Measurements from ENCODE around the gene MRPS34. TPM values are rescaled to one million over a fixed set of nuclear protein-coding genes. Genes with fewer than 3 reads are reported as not detected.

Gene MRPS34
- 10 to 100 TPM; 34.1 to 62.4 (median 57.2) TPM for total RNA-seq

DNA sequence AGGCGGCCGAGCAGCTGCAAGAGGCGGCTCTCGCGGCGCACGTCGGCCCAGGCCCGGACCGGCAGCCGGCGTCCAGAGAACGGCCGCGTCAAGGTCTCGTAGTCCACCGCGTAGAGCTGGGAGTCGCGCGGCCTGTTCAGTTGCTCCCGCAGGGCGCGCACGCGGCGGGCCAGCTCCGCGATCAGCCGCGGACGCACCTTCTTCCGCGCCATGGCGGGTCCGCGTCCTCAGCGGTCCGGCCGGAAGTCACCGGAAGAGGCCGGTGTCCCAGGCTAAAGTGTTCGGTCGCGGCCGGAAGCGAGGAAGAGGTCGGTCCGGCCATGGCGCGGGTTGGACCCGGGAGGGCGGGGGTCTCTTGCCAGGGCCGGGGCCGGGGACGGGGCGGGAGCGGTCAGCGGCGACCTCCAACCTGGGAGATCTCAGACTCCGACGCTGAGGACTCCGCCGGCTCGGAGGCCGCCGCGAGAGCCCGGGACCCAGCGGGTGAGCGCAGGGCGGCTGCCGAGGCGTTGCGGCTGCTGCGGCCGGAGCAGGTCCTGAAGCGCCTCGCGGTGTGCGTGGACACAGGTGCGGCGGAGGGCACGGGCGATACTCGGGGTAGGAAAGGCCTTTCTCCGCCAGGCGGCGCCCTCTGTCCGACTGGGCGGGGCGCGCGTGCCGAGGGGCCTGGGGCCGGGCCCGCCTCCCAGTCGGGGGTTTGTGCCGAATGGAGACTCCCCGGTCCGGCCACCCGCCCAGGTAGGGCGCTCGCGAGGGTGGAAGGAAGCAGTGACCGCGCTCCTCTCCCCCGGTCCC lies at the start of gene MRPS34:
Gene MRPS34 (minus strand): TSS at position 227 of the 795 bp plus-strand sequence. CDS start 15 bp downstream, at position 212.
- TF ChIP-seq, protein P1, sequence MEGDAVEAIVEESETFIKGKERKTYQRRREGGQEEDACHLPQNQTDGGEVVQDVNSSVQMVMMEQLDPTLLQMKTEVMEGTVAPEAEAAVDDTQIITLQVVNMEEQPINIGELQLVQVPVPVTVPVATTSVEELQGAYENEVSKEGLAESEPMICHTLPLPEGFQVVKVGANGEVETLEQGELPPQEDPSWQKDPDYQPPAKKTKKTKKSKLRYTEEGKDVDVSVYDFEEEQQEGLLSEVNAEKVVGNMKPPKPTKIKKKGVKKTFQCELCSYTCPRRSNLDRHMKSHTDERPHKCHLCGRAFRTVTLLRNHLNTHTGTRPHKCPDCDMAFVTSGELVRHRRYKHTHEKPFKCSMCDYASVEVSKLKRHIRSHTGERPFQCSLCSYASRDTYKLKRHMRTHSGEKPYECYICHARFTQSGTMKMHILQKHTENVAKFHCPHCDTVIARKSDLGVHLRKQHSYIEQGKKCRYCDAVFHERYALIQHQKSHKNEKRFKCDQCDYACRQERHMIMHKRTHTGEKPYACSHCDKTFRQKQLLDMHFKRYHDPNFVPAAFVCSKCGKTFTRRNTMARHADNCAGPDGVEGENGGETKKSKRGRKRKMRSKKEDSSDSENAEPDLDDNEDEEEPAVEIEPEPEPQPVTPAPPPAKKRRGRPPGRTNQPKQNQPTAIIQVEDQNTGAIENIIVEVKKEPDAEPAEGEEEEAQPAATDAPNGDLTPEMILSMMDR (IDR thresholded peaks at IDR 0.05; ENCODE audit: low read depth) = no peak

- TF ChIP-seq, protein P1 (IDR thresholded peaks at IDR 0.05; ENCODE audit: low read depth) = no peak
Observed at GRCh38 chr16:1821861-1822611, 49.1 kb upstream of the MRPS34 start.

DNA sequence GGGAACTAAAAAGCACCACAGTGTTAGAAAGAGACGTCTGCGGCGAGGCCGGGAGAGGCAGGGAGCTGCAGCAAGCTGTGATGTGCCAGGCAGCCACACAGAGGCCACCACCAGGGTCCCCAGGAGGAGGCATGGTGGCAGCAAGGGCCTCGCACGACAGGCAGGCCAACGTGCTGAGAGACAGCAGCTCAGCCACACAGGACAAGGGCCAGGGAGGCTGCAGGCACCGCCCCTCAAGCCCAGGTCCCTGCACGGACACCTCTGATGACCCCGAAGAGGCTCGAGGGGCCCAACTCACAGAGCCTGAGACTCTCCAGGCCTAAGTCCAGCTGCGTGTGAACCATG lies 48.0 kb upstream of the MRPS34 start:
- TF ChIP-seq, protein P1 (IDR thresholded peaks at IDR 0.05; ENCODE audit: low read depth) = no peak

DNA sequence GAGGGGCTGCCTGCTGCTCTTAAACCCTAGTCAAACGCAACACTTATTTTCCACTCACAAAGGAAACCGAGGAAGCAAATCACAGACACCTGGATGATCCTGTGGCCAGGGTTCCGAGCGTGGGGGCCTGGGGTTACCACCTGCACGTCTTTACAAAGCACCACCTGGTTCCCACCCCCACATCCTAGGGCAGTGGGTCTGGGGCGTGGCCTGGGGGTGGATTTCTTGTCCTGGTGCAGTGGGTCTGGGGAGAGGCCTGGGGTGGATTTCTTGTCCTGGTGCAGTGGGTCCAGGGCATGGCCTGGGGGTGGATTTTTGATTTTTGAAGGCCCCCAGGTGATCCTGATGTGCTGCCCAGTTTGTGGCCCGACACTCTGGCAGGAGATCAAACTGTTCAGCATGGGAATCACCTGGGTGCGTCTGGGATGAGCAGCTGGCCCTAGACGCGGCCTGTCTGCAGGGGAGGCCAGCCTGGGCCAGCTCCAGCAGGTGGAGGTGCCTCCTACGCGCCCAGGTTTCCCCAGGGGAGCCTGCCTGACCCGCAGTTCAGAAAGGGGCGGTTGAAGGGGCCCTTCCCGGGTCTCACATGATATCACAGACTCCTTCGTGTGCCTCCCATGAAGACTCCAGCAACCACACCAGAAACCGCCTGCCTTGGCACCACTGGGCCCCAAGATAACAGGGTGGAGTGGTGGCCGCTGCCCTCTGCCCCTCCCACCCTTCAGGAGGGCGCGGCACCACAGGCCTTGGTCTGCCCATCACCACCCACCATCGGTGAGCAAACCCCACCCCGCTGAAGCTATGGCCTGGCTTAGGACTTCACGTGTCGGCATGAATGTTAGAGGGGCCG lies 47.4 kb upstream of the MRPS34 start:
- TF ChIP-seq, protein P1 (IDR thresholded peaks at IDR 0.05; ENCODE audit: low read depth) = no peak

DNA sequence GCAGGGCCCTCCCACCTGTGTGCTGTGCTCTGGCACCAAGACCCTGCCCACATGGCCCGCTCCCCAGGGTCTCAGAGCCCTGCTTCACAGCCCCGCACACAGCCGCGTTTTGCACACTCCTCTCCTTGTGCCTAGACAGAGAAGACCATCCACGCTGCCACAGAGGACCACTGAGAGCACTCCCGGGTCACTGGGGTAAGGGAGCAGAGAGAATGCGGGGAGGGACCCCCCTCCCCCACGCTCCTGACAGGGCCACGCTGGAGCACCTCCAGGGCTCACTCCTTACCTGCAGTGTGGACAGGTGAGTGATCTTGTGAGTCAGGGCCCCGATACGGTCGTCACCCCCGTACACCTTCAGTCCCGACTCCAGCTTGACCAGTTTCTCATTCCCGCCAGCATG lies 46.7 kb upstream of the MRPS34 start:
- TF ChIP-seq, protein P1 (IDR thresholded peaks at IDR 0.05; ENCODE audit: low read depth) = no peak

GRCh38 chr16:1818873-1819525 lies 46.1 kb upstream of the MRPS34 start:
- TF ChIP-seq, protein P1 (IDR thresholded peaks at IDR 0.05; ENCODE audit: low read depth) = no peak

Measured in subcutaneous adipose tissue (tissue), 4 donors.